GM23248 (cell line): ENCODE measurements around the gene GCK. TPM values are rescaled to one million over a fixed set of nuclear protein-coding genes. Genes with fewer than 3 reads are reported as not detected.
A peak's percentile ranks its signal among the peaks of the same experiment; 100 is the strongest.

ENCODE experiments used
- DNase-seq: peaks from one replicate; pipeline ENCODE4 v3.0.0-alpha.2; 2015
- H2AFZ ChIP-seq: fragments of 200-600 bp; sonication (generic); 2 replicates; pipeline ENCODE4 v1.6.1; 2016; ENCODE audit warnings: antibody characterized with exemption
- H3F3A ChIP-seq: fragments of 200-600 bp; sonication (generic); 2 replicates; pipeline ENCODE4 v1.6.1; 2016; ENCODE audit warnings: mild to moderate bottlenecking, antibody characterized with exemption, mixed run types; ENCODE audit not compliant: insufficient read depth
- H3K27ac ChIP-seq: fragments of 200-600 bp; sonication (generic); 2 replicates; pipeline ENCODE4 v1.5.1; 2016; ENCODE audit warnings: mild to moderate bottlenecking
- H3K27me3 ChIP-seq: fragments of 200-600 bp; sonication (generic); replicated peaks from 2 replicates; pipeline ENCODE4 v1.6.1; 2016; ENCODE audit warnings: mild to moderate bottlenecking; ENCODE audit not compliant: insufficient read depth
- H3K36me3 ChIP-seq: fragments of 200-600 bp; sonication (generic); 2 replicates; pipeline ENCODE4 v1.6.1; 2016; ENCODE audit warnings: low read depth, mild to moderate bottlenecking
- H3K4me1 ChIP-seq: fragments of 200-600 bp; sonication (generic); 2 replicates; pipeline ENCODE4 v1.6.1; 2016; ENCODE audit warnings: mild to moderate bottlenecking; ENCODE audit not compliant: insufficient read depth
- H3K4me2 ChIP-seq: fragments of 200-600 bp; sonication (generic); one replicate; pipeline ENCODE4 v1.6.1; 2016; ENCODE audit warnings: mild to moderate bottlenecking; ENCODE audit not compliant: unreplicated experiment
- H3K4me3 ChIP-seq: fragments of 200-600 bp; sonication (generic); 2 replicates; pipeline ENCODE4 v1.5.1; 2016; ENCODE audit warnings: mild to moderate bottlenecking
- H3K79me2 ChIP-seq: fragments of 200-600 bp; sonication (generic); 2 replicates; pipeline ENCODE4 v1.6.1; 2016; ENCODE audit warnings: mild to moderate bottlenecking; ENCODE audit not compliant: insufficient read depth
- H3K9ac ChIP-seq: fragments of 200-600 bp; sonication (generic); 2 replicates; pipeline ENCODE4 v1.6.1; 2016; ENCODE audit warnings: mild to moderate bottlenecking
- H3K9me2 ChIP-seq: fragments of 200-600 bp; sonication (generic); 2 replicates; pipeline ENCODE4 v1.6.1; 2016; ENCODE audit warnings: mixed run types, mild to moderate bottlenecking, moderate library complexity; ENCODE audit not compliant: insufficient read depth
- H3K9me3 ChIP-seq: fragments of 200-600 bp; sonication (generic); one replicate; pipeline ENCODE4 v1.6.1; 2017; ENCODE audit warnings: low read depth
- H4K20me1 ChIP-seq: fragments of 200-600 bp; sonication (generic); 2 replicates; pipeline ENCODE4 v1.6.0; 2016; ENCODE audit not compliant: insufficient read depth
- EZH2 ChIP-seq: fragments of 200-600 bp; sonication (generic); IDR thresholded peaks from 2 replicates; pipeline ENCODE4 v1.6.1; 2018; ENCODE audit warnings: antibody characterized with exemption, mild to moderate bottlenecking; ENCODE audit not compliant: insufficient read depth, poor library complexity, severe bottlenecking
- EZH2phosphoT487 ChIP-seq: fragments of 200-600 bp; sonication (generic); IDR thresholded peaks from 2 replicates; pipeline ENCODE4 v1.6.1; 2018; ENCODE audit warnings: antibody characterized with exemption, moderate library complexity, mild to moderate bottlenecking, low read depth; ENCODE audit not compliant: insufficient read depth
- WGBS, 2 experiments: methylation state at CpG; one replicate each; pipeline ENCODE4 v1.1.6; 2015 to 2017; ENCODE audit warnings: low lambda C conversion rate in 2 of 2, low coverage in 1 of 2; ENCODE audit errors: missing lambda C conversion rate in 2 of 2; 5-methylcytosine and 5-hydroxymethylcytosine counted together
- in situ Hi-C: fragments of 300-500 bp; cut with MboI; formaldehyde crosslinking; loops from 2 replicates; pipeline ENCODE4 v1.15.0; 2020
- polyA plus RNA-seq: library from polyadenylated mRNA; unstranded; fragments of >200 nt; fragmentation: Nextera tagmentation; extraction: Ambion mirVana; gene quantifications from 2 replicates; pipeline ENCODE4 v1.2.1, GENCODE V29; 2016
- total RNA-seq: library from RNA; depleted of rRNA; stranded (reverse); fragments of >200 nt; shearing (Covaris generic); gene quantifications from 2 replicates; pipeline ENCODE4 v1.2.3, GENCODE V29; 2014

GCK gene
- total and polyA plus RNA-seq, 2 experiments from 2014 or later: 0.11 to 0.23 TPM

DNA sequence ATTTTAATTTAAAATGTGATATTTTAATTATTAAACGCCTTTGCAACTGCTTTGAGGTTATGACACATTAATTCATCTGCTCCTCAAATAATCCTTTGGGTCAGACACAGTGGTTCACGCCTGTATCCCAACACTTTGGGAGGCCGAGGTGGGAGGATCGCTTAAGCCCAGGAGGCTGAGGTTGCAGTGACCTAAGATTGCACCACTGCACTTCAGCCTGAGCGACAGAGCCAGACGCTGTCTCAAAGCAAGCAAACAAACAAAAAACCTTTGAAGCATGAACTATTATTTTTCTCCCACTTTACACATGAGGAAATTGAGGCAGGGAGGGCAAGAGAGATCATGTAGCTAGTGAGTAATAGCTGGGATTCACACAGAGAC is 64.4 kb downstream of the GCK start:
- H3K36me3 ChIP-seq: peaks cover 4% of the 10 kb centered on the region; the same call in 1 of the 2 replicates
- TF ChIP-seq EZH2 (no peak), EZH2phosphoT487 (no peak)
- H4K20me1 ChIP-seq: no peaks in the 10 kb centered on the region
- H3K4me3 ChIP-seq: no peak overlapping the region
- H3F3A ChIP-seq: no peaks in the 10 kb centered on the region
- no peak overlapping the region for H3K27ac ChIP-seq
- peaks cover 32% of the 10 kb centered on the region for H3K79me2 ChIP-seq
- H3K27me3 ChIP-seq: no peaks in the 10 kb centered on the region
- no peak overlapping the region for H3K4me2 ChIP-seq
- no peak for DNase-seq
- WGBS, 2 experiments: 97 to 98% methylated on average over 6 of the region's 6 CpGs
- in situ Hi-C loops: no loop called here
- H3K9me2 ChIP-seq: no peaks in the 10 kb centered on the region
- H3K9me3 ChIP-seq: no peaks in the 10 kb centered on the region
- peaks cover 10% of the 10 kb centered on the region; the same call in 1 of the 2 replicates for H3K4me1 ChIP-seq
- no peak overlapping the region for H3K9ac ChIP-seq
- H2AFZ ChIP-seq: no peak overlapping the region

DNA sequence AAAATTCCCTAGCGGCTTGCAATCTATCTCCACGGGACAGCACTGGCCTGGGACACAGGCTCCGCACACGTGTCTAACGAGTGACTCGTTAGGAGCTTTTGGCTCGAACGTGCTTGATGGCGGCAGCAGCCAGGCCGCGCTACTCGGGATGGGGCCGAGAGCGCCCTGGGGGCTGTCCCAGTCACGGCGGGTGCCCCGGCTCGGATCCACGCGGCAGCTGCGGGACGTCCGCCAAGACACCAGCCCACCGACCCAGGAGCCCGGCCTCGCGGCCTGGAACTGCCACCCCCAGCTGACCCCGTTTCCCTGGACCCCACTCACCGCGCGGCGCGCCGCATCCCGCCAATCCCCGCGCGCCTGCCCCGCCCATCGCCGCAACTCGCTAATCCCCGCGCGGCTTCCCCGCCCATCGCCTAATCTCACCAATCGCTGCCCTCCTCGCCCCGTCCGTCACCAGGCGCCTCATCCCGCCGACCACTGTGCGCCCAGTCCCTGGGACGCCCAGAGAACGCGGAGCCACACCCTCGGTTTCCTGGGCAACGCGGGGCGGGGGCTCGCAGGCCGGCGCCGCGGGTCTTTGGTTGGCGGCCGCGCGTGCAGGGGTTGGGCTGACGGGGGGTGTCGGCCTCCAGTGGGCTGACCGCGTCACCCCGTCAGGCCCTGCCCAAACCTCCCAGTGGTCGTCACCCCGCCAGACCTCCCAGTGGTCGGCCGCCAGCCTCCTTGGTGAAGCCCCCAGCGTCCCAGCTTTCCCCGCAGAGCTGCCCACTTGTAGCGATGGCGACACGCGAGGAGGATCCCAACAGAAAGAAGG is 65.8 kb downstream of the GCK start, which contains the start of gene POLD2:
TSS of gene POLD2 (minus strand) at position 359 of the 814 bp plus-strand sequence. CDS start 1,495 bp downstream, outside the sequence.
- peak within 1 kb of the TSS; percentile 88 for H3K27ac ChIP-seq
- TF ChIP-seq EZH2 (no peak), EZH2phosphoT487 (no peak)
- H3K4me1 ChIP-seq: peaks cover 10% of the 10 kb centered on the region; the same call in 1 of the 2 replicates
- H3K4me3 ChIP-seq: peak within 1 kb of the TSS; percentile 84
- DNase-seq: peak; percentile 99
- in situ Hi-C loops: no loop called here
- H3K9me2 ChIP-seq: no peaks in the 10 kb centered on the region
- no peaks in the 10 kb centered on the region for H3K9me3 ChIP-seq
- H3K79me2 ChIP-seq: peaks cover 37% of the 10 kb centered on the region
- no peaks in the 10 kb centered on the region for H4K20me1 ChIP-seq
- H3F3A ChIP-seq: no peaks in the 10 kb centered on the region
- H3K4me2 ChIP-seq: peak within 1 kb of the TSS; percentile 94
- 1% methylated on average over 69 to 86 of the region's 86 CpGs for WGBS, 2 experiments
- peak within 1 kb of the TSS; percentile 95 for H3K9ac ChIP-seq
- H3K27me3 ChIP-seq: no peaks in the 10 kb centered on the region
- H3K36me3 ChIP-seq: peaks cover 4% of the 10 kb centered on the region; the same call in 1 of the 2 replicates
- peak within 1 kb of the TSS; percentile 89 for H2AFZ ChIP-seq

DNA sequence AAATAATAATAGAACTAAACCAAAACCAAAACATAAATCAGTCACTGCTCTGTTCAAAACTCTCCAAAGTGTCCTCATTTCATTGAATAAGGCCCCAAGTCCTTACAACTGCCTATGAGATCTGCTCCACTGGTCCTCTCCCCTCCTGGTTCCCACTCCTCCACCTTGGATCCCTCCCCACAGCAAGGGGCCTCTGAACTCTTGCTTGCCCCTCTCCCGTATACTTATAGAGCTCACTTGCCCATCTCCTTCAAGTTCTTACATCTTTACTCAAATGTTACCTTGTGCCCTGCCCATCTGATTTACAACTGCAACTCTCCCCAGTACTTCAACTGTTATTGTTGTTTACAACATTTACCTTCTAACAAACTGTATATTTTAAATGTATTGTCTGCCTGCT is 66.7 kb downstream of the GCK start:
- Histone ChIP-seq H3K36me3 (peaks cover 4% of the 10 kb centered on the region; the same call in 1 of the 2 replicates), H3K9me3 (no peaks in the 10 kb centered on the region), H3F3A (no peaks in the 10 kb centered on the region), H3K4me3 (peak overlapping the region; percentile 84), H3K9me2 (no peaks in the 10 kb centered on the region), H2AFZ (peak overlapping the region; percentile 34), H3K4me1 (peaks cover 10% of the 10 kb centered on the region; the same call in 1 of the 2 replicates), H3K9ac (peak overlapping the region; percentile 95), H4K20me1 (no peaks in the 10 kb centered on the region), H3K27me3 (no peaks in the 10 kb centered on the region), H3K79me2 (peaks cover 37% of the 10 kb centered on the region), H3K4me2 (peak overlapping the region; percentile 94), H3K27ac (peak overlapping the region; percentile 88)
- in situ Hi-C loops: no loop called here
- DNase-seq: no peak
- TF ChIP-seq EZH2phosphoT487 (no peak), EZH2 (no peak)
- WGBS, 2 experiments: 6% methylated on average over 1 of the region's 1 CpG

DNA sequence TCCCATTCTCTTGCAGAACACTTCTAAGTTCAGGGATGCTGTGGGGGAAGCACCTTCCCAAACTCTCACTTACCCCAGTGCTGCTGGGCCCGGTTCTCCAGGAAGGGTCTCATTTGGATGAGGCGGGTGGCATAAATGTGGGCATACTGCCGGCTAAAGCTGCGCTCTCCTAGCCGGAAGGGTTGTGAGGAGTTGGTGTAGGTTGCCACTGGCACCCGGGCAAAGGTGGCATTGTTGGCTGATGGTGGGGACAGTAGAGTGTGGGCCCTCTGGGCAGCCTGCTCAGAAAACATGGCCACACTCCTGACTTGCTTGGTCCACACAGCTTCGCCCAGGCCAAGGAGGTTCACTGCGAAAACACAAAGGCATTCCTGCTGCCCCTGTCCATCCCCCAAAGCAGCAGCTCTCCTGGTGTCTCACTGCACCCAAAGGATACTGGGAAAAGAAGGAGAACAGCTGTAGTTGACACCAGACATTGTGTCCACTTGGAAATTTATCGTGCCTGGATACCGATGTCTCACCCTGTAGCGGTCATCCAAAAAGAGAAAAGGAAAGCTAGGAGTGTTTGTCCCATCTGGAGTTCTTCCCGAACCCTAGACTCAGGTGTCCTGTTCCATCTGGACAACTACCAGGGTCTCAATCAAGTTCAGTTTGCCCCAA is 67.3 kb downstream of the GCK start:
- Histone ChIP-seq H3K4me3 (peak overlapping the region; percentile 84), H3F3A (no peaks in the 10 kb centered on the region), H3K36me3 (peaks cover 4% of the 10 kb centered on the region; the same call in 1 of the 2 replicates), H3K9me2 (no peaks in the 10 kb centered on the region), H3K27ac (no peak overlapping the region), H3K27me3 (no peaks in the 10 kb centered on the region), H3K4me1 (peaks cover 10% of the 10 kb centered on the region; the same call in 1 of the 2 replicates), H3K9me3 (no peaks in the 10 kb centered on the region), H3K4me2 (peak overlapping the region; percentile 94), H3K9ac (peak overlapping the region; percentile 95), H2AFZ (no peak overlapping the region), H4K20me1 (no peaks in the 10 kb centered on the region), H3K79me2 (peaks cover 37% of the 10 kb centered on the region)
- TF ChIP-seq EZH2: no peak
- no peak for TF ChIP-seq EZH2phosphoT487
- no peak for DNase-seq
- WGBS, 2 experiments: 91% methylated on average over 12 of the region's 12 CpGs
- in situ Hi-C loops: no loop called here
